ENCODE measurements around the gene MTA2. TPM values are rescaled to one million over a fixed set of nuclear protein-coding genes. Genes with fewer than 3 reads are reported as not detected.
"Not testable (repeated sequence)": the region's sequence is repeated elsewhere in the genome, so short reads cannot be mapped to it uniquely, and the experiment has no call there.

MTA2 gene
- total RNA-seq, 2 donors from 2014 or later = 96.5 to 110 TPM

DNA sequence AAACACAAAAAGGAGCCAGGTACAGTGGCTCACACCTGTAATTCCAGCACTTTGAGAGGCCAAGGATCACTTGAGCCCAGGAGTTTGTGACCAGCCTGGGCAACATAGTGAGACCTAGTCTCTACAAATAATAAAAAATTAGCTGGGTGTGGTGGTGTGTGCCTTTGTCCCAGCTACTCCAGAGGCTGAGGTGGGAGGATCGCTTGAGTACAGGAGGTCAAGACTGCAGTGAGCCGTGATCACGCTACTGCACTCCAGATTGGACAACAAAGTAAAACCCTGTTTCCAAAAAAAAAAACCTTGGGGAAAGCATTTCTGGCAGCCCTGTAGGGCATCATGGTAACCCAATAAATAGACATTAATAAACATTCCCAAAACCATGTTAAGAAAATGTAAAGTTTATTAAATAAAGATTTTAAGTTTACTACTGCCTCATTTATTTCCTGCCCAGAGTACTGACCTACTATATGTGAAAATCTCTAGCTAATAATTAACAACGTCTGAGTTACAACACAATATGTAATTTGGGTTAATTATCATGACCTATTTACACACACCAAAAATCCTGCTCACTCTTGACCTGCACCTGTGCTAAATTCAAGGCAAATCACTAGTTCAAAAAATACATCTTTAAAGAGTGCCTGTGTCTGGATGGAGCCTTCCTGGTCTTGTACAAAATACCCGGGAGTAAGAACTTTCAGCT lies 36.4 kb downstream of the MTA2 start:
- no peaks in the 10 kb centered on the region for H3K9me3 ChIP-seq
- DNase-seq (ENCODE audit: low spot score) = no peak
- WGBS = 63% methylated on average over 5 of the region's 5 CpGs
- TF ChIP-seq, protein P1, sequence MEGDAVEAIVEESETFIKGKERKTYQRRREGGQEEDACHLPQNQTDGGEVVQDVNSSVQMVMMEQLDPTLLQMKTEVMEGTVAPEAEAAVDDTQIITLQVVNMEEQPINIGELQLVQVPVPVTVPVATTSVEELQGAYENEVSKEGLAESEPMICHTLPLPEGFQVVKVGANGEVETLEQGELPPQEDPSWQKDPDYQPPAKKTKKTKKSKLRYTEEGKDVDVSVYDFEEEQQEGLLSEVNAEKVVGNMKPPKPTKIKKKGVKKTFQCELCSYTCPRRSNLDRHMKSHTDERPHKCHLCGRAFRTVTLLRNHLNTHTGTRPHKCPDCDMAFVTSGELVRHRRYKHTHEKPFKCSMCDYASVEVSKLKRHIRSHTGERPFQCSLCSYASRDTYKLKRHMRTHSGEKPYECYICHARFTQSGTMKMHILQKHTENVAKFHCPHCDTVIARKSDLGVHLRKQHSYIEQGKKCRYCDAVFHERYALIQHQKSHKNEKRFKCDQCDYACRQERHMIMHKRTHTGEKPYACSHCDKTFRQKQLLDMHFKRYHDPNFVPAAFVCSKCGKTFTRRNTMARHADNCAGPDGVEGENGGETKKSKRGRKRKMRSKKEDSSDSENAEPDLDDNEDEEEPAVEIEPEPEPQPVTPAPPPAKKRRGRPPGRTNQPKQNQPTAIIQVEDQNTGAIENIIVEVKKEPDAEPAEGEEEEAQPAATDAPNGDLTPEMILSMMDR (IDR thresholded peaks at IDR 0.05) = no peak
- TF ChIP-seq POLR2AphosphoS5 (IDR thresholded peaks at IDR 0.05) (no peak), POLR2A (IDR thresholded peaks at IDR 0.05) (no peak)
- H3K27ac ChIP-seq = no peak overlapping the region
- H3K27me3 ChIP-seq (replicated peaks; ENCODE audit: insufficient read depth) = no peaks in the 10 kb centered on the region
- intact Hi-C loops (cut with DNase I) = no loop called here
- H3K36me3 ChIP-seq = peaks cover 9 to 33% of the 10 kb centered on the region in 2 donors
- H3K4me3 ChIP-seq = no peak overlapping the region
- no peaks in the 10 kb centered on the region for H3K4me1 ChIP-seq (replicated peaks)

DNA sequence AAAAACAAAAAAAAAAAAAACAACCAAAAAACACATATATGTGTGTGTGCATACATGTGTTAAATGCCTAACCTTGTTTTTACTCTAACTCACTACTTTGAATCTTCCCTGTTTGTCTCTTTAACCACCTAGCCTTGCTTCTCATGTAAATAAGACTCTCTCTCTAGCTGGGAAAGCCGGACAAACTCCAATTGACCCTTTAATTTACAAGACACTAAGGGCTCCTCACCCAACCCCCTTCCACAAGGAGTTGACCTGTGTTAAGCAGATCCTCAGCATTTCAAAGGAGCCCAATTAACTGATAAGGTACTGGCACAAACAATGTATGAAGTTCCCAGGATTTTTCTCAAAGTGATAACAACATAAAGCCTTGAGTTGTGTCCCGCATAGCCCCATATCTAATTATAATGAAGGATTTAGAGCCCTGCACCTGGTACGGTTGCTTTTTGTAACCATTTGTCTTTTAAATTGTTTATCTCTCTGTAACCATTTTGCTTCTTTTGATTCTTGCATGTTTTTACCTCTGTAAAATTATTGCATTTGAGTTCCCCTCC lies 39.9 kb downstream of the MTA2 start:
- Histone ChIP-seq H3K27ac (peak overlapping the region; percentile 19 to 79), H3K36me3 (peaks cover 7 to 27% of the 10 kb centered on the region in 2 donors)
- WGBS = 70% methylated on average over 3 of the region's 3 CpGs
- H3K9me3 ChIP-seq; DNase-seq (ENCODE audit: low spot score); H3K4me1 ChIP-seq (replicated peaks); H3K27me3 ChIP-seq (replicated peaks; ENCODE audit: insufficient read depth); H3K4me3 ChIP-seq: not testable (repeated sequence)
- intact Hi-C loops (cut with DNase I) = loop anchor here (2.0 to 5.0 kb wide), 3 partner anchors 17 to 167 kb away; no protein-coding TSS in a partner anchor

DNA sequence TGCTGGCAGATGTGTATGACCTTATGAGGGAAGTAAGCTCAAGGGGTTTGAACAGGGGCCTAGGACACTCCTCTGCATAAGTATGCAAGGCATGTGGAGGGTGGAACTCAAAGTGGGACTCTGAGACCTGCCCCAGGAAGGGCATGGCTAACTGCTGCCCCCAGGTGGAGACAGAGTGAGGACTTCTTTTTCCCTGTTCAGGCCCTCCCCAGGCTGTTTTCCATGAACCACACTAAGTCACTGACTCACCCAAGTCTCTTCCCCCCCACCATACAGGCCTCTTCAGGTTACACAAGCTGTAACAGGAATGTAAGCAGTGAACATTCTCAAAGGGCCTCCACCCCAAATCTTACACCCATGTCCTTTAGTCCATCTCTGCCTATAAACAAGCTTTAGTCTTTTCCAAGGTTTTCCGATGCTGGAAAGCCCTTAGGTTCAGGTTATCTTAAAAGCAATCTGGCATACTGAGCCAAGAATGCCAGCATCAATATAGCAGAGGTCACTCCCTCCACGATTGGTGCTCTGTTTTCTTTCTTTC lies 41.0 kb downstream of the MTA2 start:
- Histone ChIP-seq H3K4me1 (replicated peaks) (peaks cover 16% of the 10 kb centered on the region), H3K27ac (peak overlapping the region; percentile 71 to 79), H3K9me3 (no peaks in the 10 kb centered on the region), H3K36me3 (peaks cover 7 to 17% of the 10 kb centered on the region in 2 donors), H3K27me3 (replicated peaks; ENCODE audit: insufficient read depth) (no peaks in the 10 kb centered on the region), H3K4me3 (no peak overlapping the region)
- 2% methylated on average over 2 of the region's 2 CpGs for WGBS
- intact Hi-C loops (cut with DNase I) = loop anchor here (2.0 to 5.0 kb wide), 3 partner anchors 16 to 166 kb away; no protein-coding TSS in a partner anchor
- TF ChIP-seq, protein P1 (IDR thresholded peaks at IDR 0.05) = peak; percentile 73 to 95 (median 91)
- TF ChIP-seq POLR2A (IDR thresholded peaks at IDR 0.05) (no peak), POLR2AphosphoS5 (IDR thresholded peaks at IDR 0.05) (peak; percentile 92)
- peak; percentile 95 for DNase-seq (ENCODE audit: low spot score)

DNA sequence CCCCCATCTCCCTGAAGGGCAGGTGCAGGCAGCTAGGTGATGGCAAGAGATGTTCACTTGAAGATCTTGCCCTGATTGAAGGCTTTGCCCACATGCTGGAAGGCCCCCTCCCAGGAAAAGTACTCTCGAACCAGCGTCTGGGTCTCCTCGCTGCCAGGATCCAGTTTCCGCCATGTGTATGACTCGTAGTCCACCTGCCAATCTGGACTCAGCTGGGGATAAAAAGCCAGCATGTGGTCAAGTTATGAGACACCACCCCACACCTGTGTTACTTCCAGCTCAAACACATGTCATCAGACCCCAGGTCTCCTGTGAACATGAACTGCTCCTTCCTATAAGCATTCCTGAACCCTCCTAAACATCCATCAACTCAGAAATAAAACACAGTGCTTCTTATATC lies 42.0 kb downstream of the MTA2 start:
- intact Hi-C loops (cut with DNase I) = loop anchor here (2.0 to 5.0 kb wide), 3 partner anchors 15 to 165 kb away; no protein-coding TSS in a partner anchor
- H3K27me3 ChIP-seq (replicated peaks; ENCODE audit: insufficient read depth); H3K9me3 ChIP-seq; H3K36me3 ChIP-seq; H3K4me3 ChIP-seq; DNase-seq (ENCODE audit: low spot score): not testable (repeated sequence)
- peaks cover 26% of the 10 kb centered on the region for H3K4me1 ChIP-seq (replicated peaks)
- 78% methylated on average over 5 of the region's 5 CpGs for WGBS
- peak overlapping the region; percentile 71 to 79 for H3K27ac ChIP-seq

DNA sequence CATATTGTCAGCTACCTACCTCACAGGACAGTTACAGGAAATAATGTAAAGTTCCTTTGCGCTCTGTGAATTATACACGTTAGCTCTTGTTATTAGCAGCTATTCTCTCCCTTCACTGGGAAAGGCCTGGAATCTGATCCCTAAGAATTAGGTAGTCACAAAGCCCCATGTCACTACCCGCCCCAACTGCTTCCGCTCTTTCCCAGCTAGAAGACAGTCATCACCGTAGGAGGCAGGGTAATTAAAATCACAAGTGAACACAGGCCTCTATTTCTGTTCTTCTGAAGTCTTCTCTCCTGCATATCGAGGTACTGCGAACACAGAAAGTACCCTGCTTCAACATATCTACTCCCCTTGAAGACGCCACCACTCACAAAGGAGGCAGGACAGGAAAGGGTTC lies 42.5 kb downstream of the MTA2 start:
- 80% methylated on average over 8 of the region's 8 CpGs for WGBS

More for the DNA sequence above, 42.5 kb downstream of the MTA2 start:
- Histone ChIP-seq H3K27ac (no peak overlapping the region), H3K27me3 (replicated peaks; ENCODE audit: insufficient read depth) (no peaks in the 10 kb centered on the region), H3K4me3 (no peak overlapping the region), H3K36me3 (peaks cover 7 to 8% of the 10 kb centered on the region in 2 donors), H3K9me3 (no peaks in the 10 kb centered on the region), H3K4me1 (replicated peaks) (peaks cover 30% of the 10 kb centered on the region)
- TF ChIP-seq, protein P1 (IDR thresholded peaks at IDR 0.05) = no peak
- TF ChIP-seq POLR2AphosphoS5 (IDR thresholded peaks at IDR 0.05) = no peak
- TF ChIP-seq POLR2A (IDR thresholded peaks at IDR 0.05) = no peak
- intact Hi-C loops (cut with DNase I) = no loop called here
- no peak for DNase-seq (ENCODE audit: low spot score)
